ENCODE results near the gene PRKCA.

PRKCA gene

GRCh38 chr17:66847704-66848103, 545.3 kb downstream of the PRKCA start:
- H3K4me3 ChIP-seq (ENCODE audit: low read depth, low read length) = no peak overlapping the region
- TF ChIP-seq CTCF (IDR thresholded peaks at IDR 0.05; ENCODE audit: low read depth, low read length, missing control alignments) = no peak
- no peak for DNase-seq (ENCODE audit: low read depth)

- no peak for DNase-seq (ENCODE audit: low read depth)
- H3K4me3 ChIP-seq (ENCODE audit: low read depth, low read length) = no peak overlapping the region
- no peak for TF ChIP-seq CTCF (IDR thresholded peaks at IDR 0.05; ENCODE audit: low read depth, low read length, missing control alignments)
Observed at GRCh38 chr17:66848496-66848895, 546.1 kb downstream of the PRKCA start.

GRCh38 chr17:66849032-66849655, 546.7 kb downstream of the PRKCA start:
- H3K4me3 ChIP-seq (ENCODE audit: low read depth, low read length) = no peak overlapping the region
- TF ChIP-seq CTCF (IDR thresholded peaks at IDR 0.05; ENCODE audit: low read depth, low read length, missing control alignments) = no peak
- no peak for DNase-seq (ENCODE audit: low read depth)

DNA sequence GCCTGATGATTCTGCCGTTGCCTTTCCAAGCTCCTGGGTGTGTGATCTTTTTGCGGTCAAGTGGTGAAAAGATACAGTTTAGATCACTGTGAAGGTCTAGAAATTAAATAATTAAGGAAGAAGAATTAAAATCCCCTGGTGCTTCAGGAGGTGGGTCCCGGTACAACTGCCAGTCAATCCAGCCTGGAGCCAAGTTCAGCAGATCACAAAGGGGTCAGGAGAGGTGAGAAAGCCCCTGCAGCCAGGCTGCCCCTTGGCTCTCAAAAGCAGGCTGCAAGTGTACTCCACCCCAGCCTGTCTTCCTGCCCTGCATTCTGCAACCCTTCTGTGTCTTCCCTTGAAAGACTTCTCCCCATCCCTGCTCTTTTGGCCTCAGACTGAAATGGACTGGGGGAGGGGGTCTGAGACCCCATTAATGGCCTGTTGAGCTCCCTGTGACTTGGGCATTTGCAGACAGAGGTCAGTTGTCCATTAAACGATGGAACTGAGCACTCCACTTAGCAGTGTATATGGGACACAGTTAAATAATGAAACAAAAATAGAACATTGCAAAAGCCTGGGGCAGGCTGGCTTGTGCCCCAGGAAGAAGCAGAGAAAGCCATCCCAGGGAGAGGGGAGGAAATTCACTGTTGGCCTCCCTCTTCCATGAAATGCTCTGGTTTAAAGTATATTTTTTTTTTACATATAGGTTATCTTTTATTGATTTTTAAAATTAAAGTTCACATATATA, 547.6 kb downstream of the PRKCA start:
- no peak for DNase-seq (ENCODE audit: low read depth)
- H3K4me3 ChIP-seq (ENCODE audit: low read depth, low read length) = no peak overlapping the region
- TF ChIP-seq CTCF (IDR thresholded peaks at IDR 0.05; ENCODE audit: low read depth, low read length, missing control alignments) = no peak

DNA sequence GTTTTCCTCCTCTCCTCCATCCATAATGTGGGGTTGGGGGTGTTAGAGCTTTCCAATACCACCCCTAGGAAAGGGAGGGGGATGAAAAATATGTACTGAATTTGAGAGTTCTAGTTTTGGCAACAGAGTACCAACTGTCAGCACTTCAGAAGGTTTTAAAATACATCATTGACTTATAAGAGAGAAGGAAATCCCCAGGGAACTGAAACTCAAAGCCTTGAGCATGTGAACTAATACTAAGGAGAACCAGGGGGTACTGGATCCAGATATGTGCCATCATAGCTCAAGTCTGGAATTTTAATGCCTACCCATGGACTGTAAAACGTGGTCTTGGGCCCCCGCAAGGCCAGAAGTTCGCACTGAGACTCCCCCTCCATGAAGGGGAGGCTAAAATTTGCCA, 548.3 kb downstream of the PRKCA start:
- no peak overlapping the region for H3K4me3 ChIP-seq (ENCODE audit: low read depth, low read length)
- DNase-seq (ENCODE audit: low read depth) = no peak
- TF ChIP-seq CTCF (IDR thresholded peaks at IDR 0.05; ENCODE audit: low read depth, low read length, missing control alignments) = no peak

DNA sequence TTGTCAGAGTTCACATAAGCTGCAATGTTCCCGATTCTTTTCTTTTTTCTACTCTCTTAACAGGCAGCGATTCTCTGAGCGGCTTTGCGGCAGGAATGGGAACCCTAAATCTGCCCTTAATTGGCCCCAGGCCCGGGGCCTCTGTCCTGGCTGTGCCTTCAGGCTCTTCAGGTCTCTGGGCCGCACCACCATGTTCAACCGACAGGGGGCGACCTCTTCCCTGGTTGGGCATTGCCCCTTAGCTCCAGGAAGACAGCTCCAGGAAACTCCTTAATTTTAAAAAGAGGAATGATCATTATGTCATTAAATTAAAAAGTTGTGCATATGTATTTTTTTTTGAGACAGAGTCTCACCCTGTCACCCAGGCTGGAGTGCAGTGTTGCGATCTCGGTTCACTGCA, 552.8 kb downstream of the PRKCA start:
- TF ChIP-seq CTCF (IDR thresholded peaks at IDR 0.05; ENCODE audit: low read depth, low read length, missing control alignments) = peak; percentile 54
- no peak overlapping the region for H3K4me3 ChIP-seq (ENCODE audit: low read depth, low read length)
- no peak for DNase-seq (ENCODE audit: low read depth)

Data from GM12864 (cell line).